ENCODE measurements around the gene SLC9A1.

- TF ChIP-seq POLR2AphosphoS5 (IDR thresholded peaks at IDR 0.05) (no peak), EP300 (IDR thresholded peaks at IDR 0.05) (no peak)
- TF ChIP-seq, protein P1, sequence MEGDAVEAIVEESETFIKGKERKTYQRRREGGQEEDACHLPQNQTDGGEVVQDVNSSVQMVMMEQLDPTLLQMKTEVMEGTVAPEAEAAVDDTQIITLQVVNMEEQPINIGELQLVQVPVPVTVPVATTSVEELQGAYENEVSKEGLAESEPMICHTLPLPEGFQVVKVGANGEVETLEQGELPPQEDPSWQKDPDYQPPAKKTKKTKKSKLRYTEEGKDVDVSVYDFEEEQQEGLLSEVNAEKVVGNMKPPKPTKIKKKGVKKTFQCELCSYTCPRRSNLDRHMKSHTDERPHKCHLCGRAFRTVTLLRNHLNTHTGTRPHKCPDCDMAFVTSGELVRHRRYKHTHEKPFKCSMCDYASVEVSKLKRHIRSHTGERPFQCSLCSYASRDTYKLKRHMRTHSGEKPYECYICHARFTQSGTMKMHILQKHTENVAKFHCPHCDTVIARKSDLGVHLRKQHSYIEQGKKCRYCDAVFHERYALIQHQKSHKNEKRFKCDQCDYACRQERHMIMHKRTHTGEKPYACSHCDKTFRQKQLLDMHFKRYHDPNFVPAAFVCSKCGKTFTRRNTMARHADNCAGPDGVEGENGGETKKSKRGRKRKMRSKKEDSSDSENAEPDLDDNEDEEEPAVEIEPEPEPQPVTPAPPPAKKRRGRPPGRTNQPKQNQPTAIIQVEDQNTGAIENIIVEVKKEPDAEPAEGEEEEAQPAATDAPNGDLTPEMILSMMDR (IDR thresholded peaks at IDR 0.05), result no peak
These were observed 4.7 kb downstream of the SLC9A1 start for GRCh38 chr1:27150183-27150582.
